ENCODE data around the gene FRAS1.
"Not testable (repeated sequence)": the region's sequence is repeated elsewhere in the genome, so short reads cannot be mapped to it uniquely, and the experiment has no call there.

Gene FRAS1

GRCh38 chr4:78467223-78467622, 410.1 kb downstream of the FRAS1 start:
- not testable (repeated sequence) for DNase-seq

- no peak for DNase-seq
These were observed 411.1 kb downstream of the FRAS1 start for GRCh38 chr4:78468272-78468671.

- DNase-seq: no peak
These were observed 419.1 kb downstream of the FRAS1 start for GRCh38 chr4:78476108-78476704.

- peak; percentile 49 for DNase-seq
These were observed 420.2 kb downstream of the FRAS1 start for GRCh38 chr4:78477276-78477675.

GRCh38 chr4:78478523-78478922, 421.4 kb downstream of the FRAS1 start:
- no peak for DNase-seq

- DNase-seq: no peak
These were observed 423.2 kb downstream of the FRAS1 start for GRCh38 chr4:78480286-78480685.

GRCh38 chr4:78481180-78481579, 424.1 kb downstream of the FRAS1 start:
- DNase-seq: peak; percentile 68

GRCh38 chr4:78482281-78482680, 425.2 kb downstream of the FRAS1 start:
- DNase-seq: no peak

GRCh38 chr4:78483811-78484210, 426.7 kb downstream of the FRAS1 start:
- DNase-seq: no peak

- DNase-seq: peak; percentile 45
These were observed 427.5 kb downstream of the FRAS1 start for GRCh38 chr4:78484574-78484973.

- no peak for DNase-seq
These were observed 436.6 kb downstream of the FRAS1 start for GRCh38 chr4:78493731-78494130.

GRCh38 chr4:78496021-78496643, 439.0 kb downstream of the FRAS1 start:
- DNase-seq: no peak

- DNase-seq: not testable (repeated sequence)
These were observed 449.1 kb downstream of the FRAS1 start for GRCh38 chr4:78506260-78506659.

GRCh38 chr4:78509043-78509442, 451.9 kb downstream of the FRAS1 start:
- no peak for DNase-seq

GRCh38 chr4:78510108-78510507, 453.0 kb downstream of the FRAS1 start:
- DNase-seq: no peak

- no peak for DNase-seq
These were observed 453.6 kb downstream of the FRAS1 start for GRCh38 chr4:78510681-78511080.

GRCh38 chr4:78512357-78512920, 455.3 kb downstream of the FRAS1 start:
- no peak for DNase-seq

- DNase-seq: no peak
These were observed 456.4 kb downstream of the FRAS1 start for GRCh38 chr4:78513411-78513975.

GRCh38 chr4:78517050-78517652, 460.0 kb downstream of the FRAS1 start:
- DNase-seq: peak; percentile 46

- no peak for DNase-seq
These were observed 461.4 kb downstream of the FRAS1 start for GRCh38 chr4:78518561-78518960.

GRCh38 chr4:78519962-78520361, 462.8 kb downstream of the FRAS1 start:
- no peak for DNase-seq

- DNase-seq: no peak
These were observed 463.7 kb downstream of the FRAS1 start for GRCh38 chr4:78520808-78521226.

- no peak for DNase-seq
These were observed 466.9 kb downstream of the FRAS1 start for GRCh38 chr4:78524009-78524408.

- no peak for DNase-seq
These were observed 468.4 kb downstream of the FRAS1 start for GRCh38 chr4:78525559-78525958.
